A549 treated with RU486 at 1 μM for 4 hours (cell line): ENCODE measurements around the gene C12orf54. TPM values are rescaled to one million over a fixed set of nuclear protein-coding genes. Genes with fewer than 3 reads are reported as not detected.

ENCODE experiments used
- total RNA-seq: library from RNA; stranded (reverse); fragments of 200-300 nt; extraction: Qiagen RNA extraction; gene quantifications from 5 replicates; pipeline ENCODE4 v1.2.3, GENCODE V29; 2022; ENCODE audit warnings: low read depth

C12orf54 gene
- total RNA-seq, result not detected in 5 replicates

GRCh38 chr12:48482198-48482597, at the start of gene C12orf54:
TSS of gene C12orf54 (plus strand) at chr12:48482498. CDS start at chr12:48483297, 799 bp downstream.

DNA sequence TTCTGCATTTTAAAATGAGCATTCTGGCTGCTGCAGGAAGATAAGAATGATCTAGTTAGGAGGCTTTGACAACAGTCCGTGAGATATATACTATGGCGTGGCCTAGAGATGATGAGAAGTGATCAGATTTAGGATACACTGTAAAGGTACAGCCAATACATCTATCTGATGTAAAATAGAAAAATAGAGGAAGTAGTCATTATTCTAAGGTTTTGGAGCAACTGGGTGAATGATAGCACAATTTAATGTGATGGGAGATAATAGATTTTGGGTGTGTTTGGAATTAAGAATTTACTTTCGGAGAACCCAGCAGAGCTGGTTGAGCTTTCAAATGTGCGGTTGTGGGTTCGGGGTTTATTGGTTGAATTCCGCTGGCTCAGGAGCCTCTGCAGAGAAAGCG, 10.0 kb upstream of the C12orf54 start, which contains the start of gene ANP32D:
TSS of gene ANP32D (plus strand) at position 301 of the 400 bp plus-strand sequence. CDS start 106 bp downstream, outside the sequence.

DNA sequence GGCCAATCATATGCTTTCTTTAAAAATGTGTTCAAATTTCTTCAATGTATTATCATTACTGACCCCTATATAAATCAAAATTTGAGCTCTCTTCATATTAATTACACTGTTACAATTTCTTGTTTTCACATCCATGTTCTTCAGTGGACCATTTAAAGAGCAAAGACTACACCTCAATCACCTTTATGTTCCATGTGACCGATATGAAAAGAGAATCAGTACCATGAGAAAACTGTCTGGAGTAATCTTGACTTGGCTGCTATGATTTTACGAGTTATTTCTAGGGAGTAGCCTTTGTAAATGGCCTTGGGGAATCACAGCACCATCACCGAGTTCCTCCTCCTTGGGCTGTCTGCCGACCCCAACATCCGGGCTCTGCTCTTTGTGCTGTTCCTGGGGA, 43.0 kb downstream of the C12orf54 start, which contains the start of gene OR8S1:
TSS of gene OR8S1 (plus strand) at position 301 of the 400 bp plus-strand sequence. CDS start at position 301, 0 bp downstream.

Other genes starting within 250 kb of the C12orf54 start
- 5.1 to 8.1 TPM (median 6.3 TPM) in 5 replicates for gene ZNF641, start 131.6 kb upstream of the C12orf54 start, total RNA-seq
- not detected in 5 replicates for gene ANP32D, start 9.9 kb upstream of the C12orf54 start, total RNA-seq
- not detected in 5 replicates for gene OR8S1, start 43.1 kb downstream of the C12orf54 start, total RNA-seq
- not detected in 5 replicates for gene LALBA, start 87.5 kb downstream of the C12orf54 start, total RNA-seq
- gene KANSL2, start 199.7 kb downstream of the C12orf54 start, total RNA-seq, result 31.6 to 48.7 TPM (median 35.3 TPM) in 5 replicates
- 9.2 to 15.9 TPM (median 14.0 TPM) in 5 replicates for gene CCNT1, start 234.2 kb downstream of the C12orf54 start, total RNA-seq